WI38 (cell line): Measurements from ENCODE around the gene NIPSNAP3A.

Experiments used
- H3K4me3 ChIP-seq: 2 replicates; pipeline ENCODE4 v1.5.1; 2011; ENCODE audit warnings: low read depth, mild to moderate bottlenecking, control low read depth, low read length
- TF ChIP-seq, protein P1 (sequence below): IDR thresholded peaks from 2 replicates; pipeline ENCODE4 v1.5.1; 2012; ENCODE audit warnings: low read depth, mild to moderate bottlenecking, control low read depth, low read length

The NIPSNAP3A gene

DNA sequence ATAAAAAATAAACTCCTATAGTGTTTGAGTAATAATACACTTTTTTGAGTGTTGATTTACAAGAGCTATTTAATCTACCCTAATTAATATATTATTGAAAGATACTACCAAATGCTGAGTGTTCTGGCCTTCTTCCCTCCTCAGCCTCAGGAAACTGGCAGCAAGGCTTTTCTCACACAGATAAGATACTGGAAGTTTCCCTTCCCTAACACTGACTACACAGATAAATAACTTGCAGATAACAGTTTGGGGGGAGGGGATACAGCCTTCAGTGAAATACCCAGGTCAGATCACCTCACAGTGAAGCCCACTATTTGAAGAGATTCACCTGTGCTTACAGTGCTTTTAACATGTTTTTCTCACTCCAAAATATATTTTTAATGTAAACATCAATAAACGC lies 1.6 kb upstream of the NIPSNAP3A start:
- TF ChIP-seq, protein P1, sequence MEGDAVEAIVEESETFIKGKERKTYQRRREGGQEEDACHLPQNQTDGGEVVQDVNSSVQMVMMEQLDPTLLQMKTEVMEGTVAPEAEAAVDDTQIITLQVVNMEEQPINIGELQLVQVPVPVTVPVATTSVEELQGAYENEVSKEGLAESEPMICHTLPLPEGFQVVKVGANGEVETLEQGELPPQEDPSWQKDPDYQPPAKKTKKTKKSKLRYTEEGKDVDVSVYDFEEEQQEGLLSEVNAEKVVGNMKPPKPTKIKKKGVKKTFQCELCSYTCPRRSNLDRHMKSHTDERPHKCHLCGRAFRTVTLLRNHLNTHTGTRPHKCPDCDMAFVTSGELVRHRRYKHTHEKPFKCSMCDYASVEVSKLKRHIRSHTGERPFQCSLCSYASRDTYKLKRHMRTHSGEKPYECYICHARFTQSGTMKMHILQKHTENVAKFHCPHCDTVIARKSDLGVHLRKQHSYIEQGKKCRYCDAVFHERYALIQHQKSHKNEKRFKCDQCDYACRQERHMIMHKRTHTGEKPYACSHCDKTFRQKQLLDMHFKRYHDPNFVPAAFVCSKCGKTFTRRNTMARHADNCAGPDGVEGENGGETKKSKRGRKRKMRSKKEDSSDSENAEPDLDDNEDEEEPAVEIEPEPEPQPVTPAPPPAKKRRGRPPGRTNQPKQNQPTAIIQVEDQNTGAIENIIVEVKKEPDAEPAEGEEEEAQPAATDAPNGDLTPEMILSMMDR = no peak
- no peak overlapping the region for H3K4me3 ChIP-seq

DNA sequence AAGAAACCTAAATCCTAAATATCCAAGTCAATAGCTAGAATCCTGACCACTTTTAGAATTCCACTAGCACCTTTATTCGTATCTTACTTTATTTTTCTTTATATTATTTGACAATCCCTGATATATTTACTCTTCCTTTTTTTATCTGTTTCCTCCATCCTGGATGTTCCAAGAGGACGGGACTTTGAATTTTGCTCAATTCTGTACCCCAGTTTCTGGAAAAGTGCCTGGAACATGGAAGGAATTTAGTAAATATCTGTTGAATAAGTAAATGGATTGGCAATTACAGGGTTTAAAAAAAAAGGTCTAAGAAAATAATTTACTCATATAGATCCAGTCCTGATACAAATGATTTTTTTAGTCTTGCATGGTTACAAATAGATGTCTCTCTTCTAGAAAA lies 1.2 kb upstream of the NIPSNAP3A start:
- no peak overlapping the region for H3K4me3 ChIP-seq
- TF ChIP-seq, protein P1 = no peak

DNA sequence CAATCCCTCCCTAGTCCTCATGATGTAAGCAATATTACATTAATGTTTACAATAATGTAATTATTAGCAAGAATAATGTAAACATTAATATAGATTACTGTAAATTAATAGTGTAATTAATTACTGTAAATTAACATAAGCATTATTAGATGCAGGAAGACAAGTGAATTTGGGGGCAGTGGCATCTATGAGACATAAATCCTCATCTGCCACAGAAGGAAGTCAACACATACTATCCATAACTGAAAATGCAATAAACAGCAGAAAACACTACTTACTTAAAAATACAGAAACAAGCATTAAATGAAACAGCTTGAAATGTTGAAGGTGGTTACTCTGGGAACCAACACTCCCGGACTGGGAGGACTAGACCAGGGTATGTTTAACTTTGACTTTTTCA lies 685 bp upstream of the NIPSNAP3A start:
- peak overlapping the region; percentile 86 for H3K4me3 ChIP-seq
- TF ChIP-seq, protein P1 = no peak

DNA sequence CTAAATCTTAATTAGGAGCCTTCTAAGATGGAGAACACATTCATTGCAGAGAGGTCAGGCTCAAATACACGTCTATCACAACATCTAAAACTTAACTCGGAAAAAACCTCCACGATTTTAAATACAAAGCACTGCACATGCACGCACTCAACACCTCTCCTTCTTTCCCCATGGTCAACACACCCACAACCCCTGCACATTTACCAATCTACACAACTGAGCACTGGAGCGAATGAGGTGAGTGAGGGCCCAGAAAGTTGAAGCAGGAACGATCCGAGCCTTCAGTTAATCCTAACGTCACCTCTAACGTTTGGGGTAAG lies 278 bp upstream of the NIPSNAP3A start:
- TF ChIP-seq, protein P1 = no peak
- peak overlapping the region; percentile 86 for H3K4me3 ChIP-seq

DNA sequence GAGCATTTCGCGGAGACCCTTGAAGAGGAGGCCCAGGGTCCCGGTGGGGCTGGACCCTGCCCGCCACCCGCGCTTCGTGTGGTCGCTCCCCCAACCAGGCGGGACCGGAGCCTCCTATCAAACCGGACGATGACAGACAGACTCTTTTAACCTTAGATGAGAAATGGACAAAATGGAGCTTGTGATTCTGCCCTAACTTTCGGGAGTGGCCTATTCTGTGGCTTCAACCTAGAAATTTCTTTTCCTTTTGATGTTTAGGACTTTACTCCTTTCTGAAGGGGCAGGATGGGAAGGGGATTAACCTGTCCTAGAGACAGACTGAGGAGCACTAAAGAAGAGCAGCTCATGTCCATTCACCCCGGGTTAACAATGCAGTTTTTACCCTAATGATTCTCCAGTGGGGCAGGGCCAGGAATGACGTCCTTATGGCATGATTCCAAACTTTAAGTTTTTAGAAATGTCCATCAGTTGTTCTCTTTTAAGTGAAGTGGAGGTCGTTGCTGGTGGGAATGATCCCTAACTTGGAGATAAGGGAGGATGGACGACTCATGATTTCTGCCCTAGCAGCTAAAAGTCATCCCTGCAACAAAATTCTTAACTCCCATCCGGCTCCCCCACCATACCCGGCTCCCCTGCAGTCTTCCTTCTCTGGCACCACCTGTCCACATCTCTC lies 1.0 kb downstream of the NIPSNAP3A start:
- H3K4me3 ChIP-seq = peak overlapping the region; percentile 86
- TF ChIP-seq, protein P1 = no peak

DNA sequence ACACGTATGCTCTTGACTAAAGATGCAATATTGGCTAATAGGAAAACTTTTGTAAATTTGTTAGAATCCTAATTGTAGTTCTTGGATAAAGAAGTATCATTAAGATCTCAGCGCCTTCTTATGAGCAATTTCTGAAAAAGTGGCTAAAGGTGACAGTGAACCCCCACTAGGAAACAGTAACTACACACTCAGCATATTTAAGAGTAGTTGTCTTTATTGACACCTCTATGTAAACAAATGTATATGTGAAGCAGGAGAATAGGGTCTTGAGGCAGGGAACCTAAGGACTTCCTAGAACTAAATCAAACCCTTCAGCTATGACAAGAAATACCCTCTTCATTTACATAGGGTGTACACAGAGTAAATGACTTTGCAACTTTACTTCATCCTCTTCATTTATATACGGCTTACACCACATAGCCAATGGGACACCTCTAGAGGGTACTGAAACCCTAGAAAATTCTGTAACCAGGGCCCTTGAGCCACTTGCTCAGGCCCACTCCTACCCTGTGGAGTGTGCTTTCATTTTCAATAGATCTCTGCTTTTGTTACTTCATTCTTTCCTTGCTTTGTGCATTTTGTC lies 2.8 kb downstream of the NIPSNAP3A start:
- H3K4me3 ChIP-seq = no peak overlapping the region
- TF ChIP-seq, protein P1 = no peak

DNA sequence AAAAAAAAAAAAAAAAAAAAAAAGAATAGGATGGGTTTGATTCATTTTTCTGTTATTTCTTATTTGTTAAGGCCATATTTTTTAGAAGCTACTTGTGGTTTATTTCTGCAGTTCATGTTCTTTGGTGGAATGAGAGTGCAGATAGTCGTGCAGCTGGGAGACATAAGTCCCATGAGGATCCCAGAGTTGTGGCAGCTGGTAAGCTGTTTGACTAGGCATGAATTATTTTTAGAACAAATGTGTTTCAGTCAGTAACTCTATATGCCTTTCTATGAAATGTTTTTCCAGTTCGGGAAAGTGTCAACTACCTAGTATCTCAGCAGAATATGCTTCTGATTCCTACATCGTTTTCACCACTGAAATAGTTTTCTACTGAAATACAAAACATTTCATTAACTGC lies 11.5 kb downstream of the NIPSNAP3A start:
- H3K4me3 ChIP-seq = no peak overlapping the region
- TF ChIP-seq, protein P1 = no peak
